SK-N-SH (cell line): ENCODE measurements around the gene AGBL4.

Source experiments
- CTCF ChIP-seq: fragments of 200-600 bp; sonication (generic); IDR thresholded peaks from 2 replicates; pipeline ENCODE4 v1.6.1; 2017; ENCODE audit warnings: antibody characterized with exemption, mild to moderate bottlenecking, moderate library complexity
- ELF1 ChIP-seq: IDR thresholded peaks from 2 replicates; pipeline ENCODE4 v1.4.0; 2012
- FOXJ3 ChIP-seq: sonication (generic); formaldehyde crosslinking; IDR thresholded peaks from 2 replicates; pipeline ENCODE4 v1.5.1; 2020; ENCODE audit warnings: mild to moderate bottlenecking, missing genetic modification reagents
- IRF3 ChIP-seq: fragments of 150-350 bp; IDR thresholded peaks from 2 replicates; pipeline ENCODE4 v1.6.1; 2016; ENCODE audit warnings: mild to moderate bottlenecking, low read depth, low read length
- RCOR1 ChIP-seq: fragments of 150-350 bp; IDR thresholded peaks from 2 replicates; pipeline ENCODE4 v1.6.1; 2017; ENCODE audit warnings: antibody characterized with exemption, low read length
- RFX5 ChIP-seq: IDR thresholded peaks from 2 replicates; pipeline ENCODE4 v1.6.1; 2012; ENCODE audit warnings: mild to moderate bottlenecking, improper control_type of control experiment, low read length
- RXRA ChIP-seq: IDR thresholded peaks from 2 replicates; pipeline ENCODE4 v1.4.0; 2012; ENCODE audit warnings: low read depth, mild to moderate bottlenecking, borderline replicate concordance
- SMC3 ChIP-seq: IDR thresholded peaks from 2 replicates; pipeline ENCODE4 v1.6.1; 2012; ENCODE audit warnings: low read depth, low read length, improper control_type of control experiment
- TAF1 ChIP-seq: IDR thresholded peaks from 2 replicates; pipeline ENCODE4 v1.6.1; 2012; ENCODE audit warnings: low read depth, mild to moderate bottlenecking, low read length, moderate library complexity, borderline replicate concordance
- USF2 ChIP-seq: fragments of 150-350 bp; IDR thresholded peaks from 2 replicates; pipeline ENCODE4 v1.6.1; 2017; ENCODE audit warnings: antibody characterized with exemption, low read length, low read depth, borderline replicate concordance
- YY1 ChIP-seq: IDR thresholded peaks from 2 replicates; pipeline ENCODE4 v1.4.0; 2012; ENCODE audit warnings: low read depth, mild to moderate bottlenecking
- ZBTB33 ChIP-seq: IDR thresholded peaks from 2 replicates; pipeline ENCODE4 v1.4.0; 2012; ENCODE audit warnings: low read depth, borderline replicate concordance

GRCh38 chr1:48937732-48938131 lies 1086.0 kb downstream of the AGBL4 start:
- peak; percentile 16; the same call in 1 of the 2 replicates for TF ChIP-seq CTCF
- TF ChIP-seq ELF1: no peak
- TF ChIP-seq ZBTB33: no peak
- no peak for TF ChIP-seq YY1
- TF ChIP-seq RFX5: no peak
- no peak for TF ChIP-seq TAF1
- TF ChIP-seq IRF3: no peak
- TF ChIP-seq FOXJ3 (CRISPR knock-in tag): no peak
- TF ChIP-seq RXRA: no peak
- TF ChIP-seq RCOR1: no peak
- TF ChIP-seq SMC3: no peak
- TF ChIP-seq USF2: no peak
